Activated CD8-positive, alpha-beta memory T cell treated with anti-CD3 and anti-CD28 coated beads for 48 hours (primary cell): ENCODE measurements around the gene SRPK3.

Experiments used
- DNase-seq, 3 experiments: peaks; one replicate each; pipeline ENCODE4 v3.0.0-alpha.2; 2020; ENCODE audit warnings: low read depth in 2 of 3, low spot score in 2 of 3

The SRPK3 gene

DNA sequence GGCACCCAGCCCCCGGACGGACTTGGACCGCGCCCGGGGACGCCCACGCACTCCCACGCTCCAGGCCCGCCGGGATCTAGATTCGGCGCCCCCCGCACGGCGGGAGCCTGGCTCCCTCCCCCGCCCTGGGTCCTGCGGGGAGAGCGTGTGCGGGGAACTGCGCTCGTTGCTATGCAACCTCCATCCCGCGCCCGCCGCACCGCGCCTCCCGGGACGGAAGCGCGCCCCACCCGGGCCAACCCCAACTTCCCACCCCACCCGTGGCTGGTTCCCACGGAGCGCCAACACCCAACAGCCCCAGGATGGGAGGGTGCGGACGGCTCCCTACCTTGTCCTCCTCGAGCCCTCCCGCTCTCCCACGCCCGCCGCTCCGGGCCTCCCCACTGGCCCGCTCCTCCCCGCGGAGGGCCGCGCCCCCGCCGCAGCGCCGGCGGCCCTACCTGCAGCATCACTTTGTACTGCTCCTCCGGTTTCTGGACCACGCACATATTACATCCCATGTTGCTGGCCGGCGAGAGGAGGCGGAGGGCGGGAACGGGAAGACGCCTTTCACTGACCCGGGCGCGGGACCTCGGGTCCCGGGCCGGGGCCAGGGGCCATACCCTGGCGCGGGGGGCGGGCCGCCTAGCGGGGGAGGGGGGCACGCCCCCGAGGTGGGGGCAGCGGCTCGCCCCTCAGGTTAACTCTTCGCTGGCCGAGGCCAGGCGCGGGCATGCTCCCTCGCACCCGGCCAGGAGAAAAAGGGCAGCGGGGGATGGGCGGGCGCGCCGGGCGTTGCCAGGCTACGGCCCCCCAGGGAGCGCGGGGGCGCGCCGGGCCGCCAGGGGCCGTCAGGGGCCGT lies 49.2 kb downstream of the SRPK3 start, which contains the start of gene PDZD4:
TSS of gene PDZD4 (minus strand) at position 746 of the 841 bp plus-strand sequence. CDS start at position 500, 246 bp downstream.
- DNase-seq: no peak

DNA sequence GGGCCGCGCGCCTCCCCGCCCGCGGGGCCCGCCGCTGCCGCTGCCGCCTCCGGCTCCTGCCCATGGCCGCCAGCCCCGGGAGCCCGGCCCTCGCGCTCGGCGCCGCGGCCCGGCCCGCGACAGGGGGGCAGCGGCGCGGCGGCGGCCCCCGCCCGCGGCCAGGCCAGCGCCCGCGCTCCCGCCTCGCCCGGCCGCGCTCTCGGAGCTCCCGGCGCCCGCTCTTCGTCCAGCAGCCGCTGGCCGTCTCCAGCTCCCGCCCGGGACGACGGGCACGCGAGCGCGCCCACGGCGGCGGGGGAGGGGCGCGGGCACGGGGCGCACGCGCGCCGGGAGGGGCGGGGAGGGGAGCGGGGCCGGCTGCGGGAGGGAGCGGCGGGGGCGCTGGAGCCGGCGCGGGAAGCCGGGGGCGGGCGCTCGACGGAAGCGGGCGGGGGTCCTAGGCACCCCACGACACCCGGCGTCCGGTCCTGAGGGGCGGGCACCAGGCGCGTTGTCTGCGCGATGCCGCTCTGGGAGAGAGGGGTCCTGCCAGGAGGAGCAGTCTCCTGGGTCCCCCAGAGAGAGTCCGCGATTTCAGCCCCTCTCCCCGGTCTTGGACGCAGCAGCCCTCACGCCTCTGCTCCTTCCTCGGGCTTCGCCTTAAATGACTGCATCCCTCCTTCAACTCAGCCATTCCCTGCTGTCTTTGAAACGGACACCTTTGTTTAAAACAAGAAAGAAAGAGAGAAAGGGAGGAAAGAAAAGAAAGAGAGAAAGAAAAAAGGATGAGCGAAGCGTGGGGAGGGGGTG lies 50.0 kb downstream of the SRPK3 start:
- no peak for DNase-seq

DNA sequence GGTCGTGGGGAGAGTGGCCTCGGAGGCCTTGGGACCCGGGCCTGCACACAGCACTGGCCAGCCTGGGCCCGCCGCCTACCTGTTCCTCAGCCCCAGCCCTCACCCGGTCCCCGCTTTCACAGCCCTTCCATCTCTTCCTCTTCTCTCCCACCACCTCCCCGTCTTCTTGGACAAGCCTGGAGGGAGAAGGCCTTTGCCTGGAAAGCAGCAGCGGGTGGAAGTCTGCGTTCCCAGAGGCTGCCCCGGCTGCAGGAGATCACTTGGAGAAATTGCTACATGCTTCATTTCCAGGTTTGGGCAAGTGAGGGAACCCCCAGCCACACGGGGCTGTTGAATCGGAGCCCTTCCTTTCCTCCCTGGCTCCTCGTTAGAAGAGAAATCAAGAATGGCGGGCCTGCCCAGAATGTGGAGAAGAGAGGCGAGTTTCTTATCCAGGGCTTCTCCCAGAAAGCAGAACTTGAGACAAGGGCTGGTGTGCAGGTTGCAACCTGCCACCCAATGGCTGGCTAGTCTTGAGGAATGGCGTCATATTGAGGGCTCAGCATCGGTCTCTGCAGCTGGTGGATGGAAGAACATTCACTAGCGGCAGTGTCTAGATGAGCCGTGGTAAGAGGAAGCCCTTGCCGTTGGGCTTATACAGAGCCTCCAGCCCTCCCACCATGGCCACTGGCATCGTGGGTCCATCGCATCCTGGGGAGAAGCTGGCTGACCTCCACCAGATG lies 50.7 kb downstream of the SRPK3 start:
- no peak for DNase-seq

DNA sequence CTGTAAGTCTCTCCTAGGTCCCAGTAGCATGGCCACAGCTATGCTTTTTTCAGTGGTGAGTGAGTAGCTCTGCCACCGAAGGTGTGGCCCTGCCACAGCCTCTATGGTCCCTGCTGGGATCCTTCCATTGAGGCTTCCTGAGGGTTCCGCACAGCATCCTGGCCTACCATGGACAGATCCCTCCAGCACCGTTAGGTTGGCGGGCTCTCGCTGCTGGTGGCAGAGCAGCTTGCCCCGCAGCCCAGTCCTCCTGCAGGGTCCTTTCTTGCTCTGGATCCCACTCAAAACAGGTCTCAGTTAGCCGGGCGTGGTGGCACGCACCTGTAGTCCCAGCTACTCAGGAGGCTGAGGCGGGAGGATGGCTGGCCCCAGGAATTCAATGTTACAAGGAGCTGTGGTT lies 51.9 kb downstream of the SRPK3 start:
- DNase-seq: no peak
